Aorta (tissue), 5 donors: ENCODE data around the gene RAB18. TPM values are rescaled to one million over a fixed set of nuclear protein-coding genes. Genes with fewer than 3 reads are reported as not detected.
"Not testable (repeated sequence)": the region's sequence is repeated elsewhere in the genome, so short reads cannot be mapped to it uniquely, and the experiment has no call there.

Experiments used
- ATAC-seq: fragments of 200-7000 bp; cut with Tn5 transposase; one replicate; pipeline ENCODE4 v1.9.1; 2022; ENCODE audit warnings: moderate library complexity; ENCODE audit not compliant: low FRiP score
- DNase-seq, 2 donors: peaks; one replicate each; pipeline ENCODE4 v3.0.0-alpha.2; 2020
- H3K27ac ChIP-seq, 2 donors: one replicate each; pipeline ENCODE4 v1.5.1; 2013; ENCODE audit warnings: low read length in 2 of 2, mild to moderate bottlenecking in 2 of 2, moderate library complexity in 2 of 2, control low read depth in 1 of 2, inconsistent platforms in 1 of 2, low read depth in 1 of 2
- H3K27me3 ChIP-seq, 2 donors: one replicate each; pipeline ENCODE4 v1.6.1; 2013; ENCODE audit warnings: control low read depth in 1 of 2, low read length in 1 of 2, mild to moderate bottlenecking in 1 of 2, moderate library complexity in 1 of 2; ENCODE audit not compliant: insufficient read depth in 2 of 2, control insufficient read depth in 1 of 2
- H3K36me3 ChIP-seq, 2 donors: one replicate each; pipeline ENCODE4 v1.6.1; 2013; ENCODE audit warnings: control low read depth in 1 of 2, low read length in 1 of 2, mild to moderate bottlenecking in 1 of 2; ENCODE audit not compliant: insufficient read depth in 2 of 2, control insufficient read depth in 1 of 2
- H3K4me1 ChIP-seq, 2 donors: one replicate each; pipeline ENCODE4 v1.6.1; 2013; ENCODE audit warnings: low read length in 2 of 2, control low read depth in 1 of 2, mild to moderate bottlenecking in 1 of 2, moderate library complexity in 1 of 2; ENCODE audit not compliant: insufficient read depth in 2 of 2, control insufficient read depth in 1 of 2
- H3K4me3 ChIP-seq, 2 donors: one replicate each; pipeline ENCODE4 v1.5.1; 2013; ENCODE audit warnings: low read length in 2 of 2, control low read depth in 1 of 2, mild to moderate bottlenecking in 1 of 2
- H3K9me3 ChIP-seq: one replicate; pipeline ENCODE4 v1.6.1; 2013; ENCODE audit warnings: mild to moderate bottlenecking, low read length; ENCODE audit not compliant: control insufficient read depth
- WGBS, 2 donors: extraction: QIAGEN DNeasy Blood & Tissue Kit; methylation state at CpG; one replicate each; pipeline ENCODE4 v1.1.7; 2013; 5-methylcytosine and 5-hydroxymethylcytosine counted together
- intact Hi-C, 2 donors: fragments of 100-400 bp; cut with DNase I; formaldehyde crosslinking; loops; one replicate each; pipeline versions ENCODE4 v1.14.2 to v1.15.0; 2022
- polyA plus RNA-seq, 2 donors: library from polyadenylated mRNA; stranded (reverse); fragments of 200-250 nt; gene quantifications; one replicate each; pipeline ENCODE4 v1.2.3, GENCODE V29; 2013
- total RNA-seq, 2 donors: library from RNA; stranded (reverse); fragmentation: NEBNext Ultra II Directional; extraction: Animal tissue kit (Norgen Biotek cat#: 25700); gene quantifications; one replicate each; pipeline ENCODE4 v1.2.1, GENCODE V29; 2021
- donor health status: healthy with polysubstance abuse.
- donor health status: Bipolar disorder and iron deficiency.
- donor health status: DM: no; HTN: no; CAD: no.
- donor health status: DM: no; HTN: no; CAD: no.
- donor health status: DM: yes; HTN: yes; CAD: no.

Gene RAB18
- total and polyA plus RNA-seq, 4 donors, result 39.3 to 105 (median 81.0) TPM

DNA sequence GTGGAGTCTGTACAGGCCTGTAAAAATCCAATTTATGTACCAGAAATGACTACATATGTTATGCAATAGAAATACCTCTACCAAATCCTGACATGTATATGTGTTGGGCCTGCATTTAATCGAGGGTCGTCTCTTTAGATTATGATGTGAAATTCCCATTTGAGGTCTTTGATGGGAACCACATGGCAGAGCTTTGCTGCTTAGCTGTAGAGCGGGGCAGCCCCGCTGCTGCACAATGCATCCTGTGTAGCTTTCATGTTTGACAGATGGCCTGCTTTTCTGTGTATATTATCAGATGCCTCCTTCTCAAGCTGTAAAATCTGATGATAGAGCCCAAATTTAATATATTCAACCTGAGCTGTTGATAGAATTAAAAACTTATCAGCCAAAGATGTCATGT lies 65.8 kb downstream of the RAB18 start:
- Histone ChIP-seq H3K9me3 (no peaks in the 10 kb centered on the region), H3K27me3 (no peaks in the 10 kb centered on the region), H3K36me3 (no peaks in the 10 kb centered on the region), H3K27ac (no peak overlapping the region), H3K4me1 (no peaks in the 10 kb centered on the region), H3K4me3 (no peak overlapping the region)
- intact Hi-C loops, result no loop called here
- DNase-seq, result no peak
- 69 to 72% methylated on average over 4 of the region's 4 CpGs for WGBS, 2 donors
- ATAC-seq, result no peak

DNA sequence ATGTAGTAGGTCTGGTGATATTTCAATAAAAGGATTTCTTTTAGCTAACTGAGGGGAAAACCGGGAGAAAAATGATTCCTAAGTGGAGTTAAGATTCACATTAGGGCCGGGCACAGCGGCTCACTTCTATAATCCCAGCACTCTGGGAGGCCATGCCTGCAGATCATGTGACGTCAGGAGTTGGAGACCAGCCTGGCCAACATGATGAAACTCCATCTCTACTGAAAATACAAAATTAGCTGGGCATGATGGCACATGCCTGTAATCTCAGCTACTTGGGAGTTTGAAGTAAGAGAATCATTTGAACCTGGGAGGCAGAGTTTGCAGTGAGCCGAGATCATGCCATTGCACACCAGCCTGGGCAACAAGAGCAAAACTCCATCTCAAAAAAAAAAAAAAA lies 72.9 kb downstream of the RAB18 start:
- ATAC-seq, H3K4me1 ChIP-seq, DNase-seq, H3K9me3 ChIP-seq, H3K36me3 ChIP-seq, H3K4me3 ChIP-seq, H3K27me3 ChIP-seq, H3K27ac ChIP-seq, intact Hi-C loops: not testable (repeated sequence)
- WGBS, 2 donors, result 92 to 93% methylated on average over 5 of the region's 5 CpGs

DNA sequence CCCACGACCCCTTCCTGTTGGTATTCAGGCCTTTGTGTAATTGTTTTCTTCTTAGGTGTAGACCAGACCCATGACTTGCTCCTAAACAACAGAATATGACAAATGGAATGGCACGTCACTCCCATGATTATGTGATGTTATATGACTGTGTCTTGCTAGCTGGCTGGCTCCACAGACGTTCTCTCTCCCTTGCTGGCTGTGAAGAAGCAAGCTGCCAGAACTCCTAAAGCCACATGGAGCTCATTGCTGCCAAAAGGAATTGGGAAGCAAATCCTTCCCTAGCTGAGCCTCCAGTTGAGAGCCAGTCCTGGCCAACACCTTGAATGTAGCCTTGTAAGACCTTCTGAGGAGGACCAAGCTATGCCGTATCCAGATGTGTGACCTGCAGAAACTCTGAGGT lies 74.2 kb downstream of the RAB18 start:
- no peak overlapping the region for H3K4me3 ChIP-seq
- no peaks in the 10 kb centered on the region for H3K36me3 ChIP-seq
- intact Hi-C loops, result no loop called here
- H3K27me3 ChIP-seq, result no peaks in the 10 kb centered on the region
- DNase-seq, result no peak
- no peak overlapping the region for H3K27ac ChIP-seq
- WGBS, 2 donors, result 65% methylated on average over 4 of the region's 4 CpGs
- no peaks in the 10 kb centered on the region for H3K4me1 ChIP-seq
- no peaks in the 10 kb centered on the region for H3K9me3 ChIP-seq
- ATAC-seq, result no peak

DNA sequence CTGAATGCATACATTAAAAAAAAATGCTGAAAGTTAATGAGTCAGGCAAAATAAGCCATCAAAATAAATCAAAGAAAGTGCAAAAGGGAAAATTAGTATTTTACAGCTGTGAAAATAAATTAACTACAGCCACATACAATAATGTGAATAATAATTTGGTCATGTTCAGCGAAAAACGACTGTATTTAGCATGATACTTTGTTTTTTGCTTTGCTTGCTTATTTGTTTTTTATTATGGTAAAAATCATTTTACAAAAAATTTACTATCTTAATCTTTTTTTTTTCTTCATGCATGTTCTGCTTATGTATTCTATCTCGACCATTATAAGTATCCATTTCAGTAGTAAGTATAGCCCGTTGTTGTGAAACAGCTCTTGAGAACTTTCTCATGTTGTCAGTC lies 77.1 kb downstream of the RAB18 start:
- Histone ChIP-seq H3K4me3 (no peak overlapping the region), H3K9me3 (no peaks in the 10 kb centered on the region), H3K27ac (no peak overlapping the region), H3K27me3 (no peaks in the 10 kb centered on the region), H3K36me3 (no peaks in the 10 kb centered on the region), H3K4me1 (no peaks in the 10 kb centered on the region)
- DNase-seq (no peak), ATAC-seq (no peak)
- WGBS, 2 donors, result 85 to 89% methylated on average over 4 of the region's 4 CpGs
- intact Hi-C loops, result no loop called here

DNA sequence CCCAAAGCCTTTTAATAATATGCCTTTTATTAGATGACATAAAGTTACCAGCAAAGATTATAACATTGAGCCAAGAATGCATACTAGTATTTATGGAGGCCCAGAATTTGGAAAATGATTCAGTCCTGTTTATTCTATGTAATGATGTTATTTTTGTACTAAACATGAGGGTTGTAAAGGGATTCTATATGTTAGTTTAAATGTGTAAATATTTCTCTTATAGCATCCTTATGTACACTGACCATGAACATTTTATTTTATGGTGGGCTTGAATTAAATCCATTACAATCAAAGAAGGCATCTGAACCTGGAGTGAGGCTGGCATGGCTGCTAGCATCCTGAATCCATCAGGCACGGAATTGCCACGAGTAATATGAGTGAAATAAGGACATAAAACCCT lies 80.2 kb downstream of the RAB18 start:
- Histone ChIP-seq H3K4me3 (no peak overlapping the region), H3K36me3 (no peaks in the 10 kb centered on the region), H3K27me3 (no peaks in the 10 kb centered on the region), H3K27ac (no peak overlapping the region), H3K9me3 (no peaks in the 10 kb centered on the region), H3K4me1 (no peaks in the 10 kb centered on the region)
- intact Hi-C loops, result no loop called here
- DNase-seq, result no peak
- 87 to 89% methylated on average over 2 of the region's 2 CpGs for WGBS, 2 donors
- no peak for ATAC-seq

Other genes starting within 250 kb of the RAB18 start
- 1 to 10 TPM; 4.5 to 6.6 TPM for gene MKX, start 241.5 kb downstream of the RAB18 start, total RNA-seq
- 1 to 10 TPM; 2.6 to 4.1 TPM for gene MKX, start 241.5 kb downstream of the RAB18 start, polyA plus RNA-seq